Brain microvascular endothelial cell (primary cell): Measurements from ENCODE around the gene PLCG2.

Source experiments
- DNase-seq: peaks from one replicate; pipeline ENCODE4 v3.0.0-alpha.2; 2020
- H3K27ac ChIP-seq: fragments of 250-450 bp; sonication (Bioruptor Pico); 2 replicates; pipeline ENCODE4 v1.5.1; 2020; ENCODE audit warnings: mild to moderate bottlenecking, moderate library complexity
- H3K27me3 ChIP-seq: fragments of 250-450 bp; sonication (Bioruptor Pico); replicated peaks from 2 replicates; pipeline ENCODE4 v1.5.1; 2020; ENCODE audit warnings: mild to moderate bottlenecking
- H3K36me3 ChIP-seq: fragments of 250-450 bp; sonication (Bioruptor Pico); replicated peaks from 2 replicates; pipeline ENCODE4 v1.5.1; 2020; ENCODE audit warnings: mild to moderate bottlenecking
- H3K4me3 ChIP-seq: 2 replicates; pipeline ENCODE4 v1.5.1; 2011; ENCODE audit warnings: low read depth, mild to moderate bottlenecking, control low read depth, low read length, moderate library complexity
- CTCF ChIP-seq: IDR thresholded peaks from 2 replicates; pipeline ENCODE4 v1.5.1; 2011; ENCODE audit warnings: low read depth, mild to moderate bottlenecking, moderate library complexity, low read length, control low read depth, inconsistent platforms; ENCODE audit errors: missing control alignments
- in situ Hi-C: cut with HindIII; loops from 2 replicates; pipeline ENCODE4 v1.10.0; 2017; ENCODE audit warnings: low sequenced_read_pairs, low pct_ligation_motif_present

The PLCG2 gene

GRCh38 chr16:81782236-81782635 lies 3.1 kb downstream of the PLCG2 start:
- in situ Hi-C loops: no loop called here
- no peak for DNase-seq

GRCh38 chr16:81784072-81784795 lies 5.1 kb downstream of the PLCG2 start:
- no peaks in the 10 kb centered on the region for H3K36me3 ChIP-seq

More at GRCh38 chr16:81782236-81782635, 3.1 kb downstream of the PLCG2 start:
- H3K4me3 ChIP-seq: no peak overlapping the region
- no peak overlapping the region for H3K27ac ChIP-seq
- no peaks in the 10 kb centered on the region for H3K36me3 ChIP-seq
- TF ChIP-seq CTCF: no peak
- peaks cover 20% of the 10 kb centered on the region for H3K27me3 ChIP-seq

GRCh38 chr16:81785138-81785924 lies 6.2 kb downstream of the PLCG2 start:
- H3K36me3 ChIP-seq: no peaks in the 10 kb centered on the region
- H3K27me3 ChIP-seq: peaks cover 7% of the 10 kb centered on the region
- no peak overlapping the region for H3K4me3 ChIP-seq
- in situ Hi-C loops: no loop called here
- TF ChIP-seq CTCF: no peak
- no peak for DNase-seq
- H3K27ac ChIP-seq: no peak overlapping the region

More at GRCh38 chr16:81784072-81784795, 5.1 kb downstream of the PLCG2 start:
- Histone ChIP-seq H3K27ac (no peak overlapping the region), H3K4me3 (no peak overlapping the region), H3K27me3 (peaks cover 18% of the 10 kb centered on the region)
- in situ Hi-C loops: no loop called here
- TF ChIP-seq CTCF: no peak
- DNase-seq: no peak

- no peak overlapping the region for H3K4me3 ChIP-seq
- no peak for TF ChIP-seq CTCF
- in situ Hi-C loops: no loop called here
- no peaks in the 10 kb centered on the region for H3K27me3 ChIP-seq
- DNase-seq: peak; percentile 41
- no peaks in the 10 kb centered on the region for H3K36me3 ChIP-seq
- H3K27ac ChIP-seq: no peak overlapping the region
These were observed 7.2 kb downstream of the PLCG2 start for GRCh38 chr16:81786321-81786720.

GRCh38 chr16:81786868-81787267 lies 7.8 kb downstream of the PLCG2 start:
- TF ChIP-seq CTCF: no peak
- no peak overlapping the region for H3K27ac ChIP-seq
- H3K36me3 ChIP-seq: no peaks in the 10 kb centered on the region
- H3K4me3 ChIP-seq: no peak overlapping the region
- no peak for DNase-seq
- in situ Hi-C loops: no loop called here
- no peaks in the 10 kb centered on the region for H3K27me3 ChIP-seq
